HepG2 (cell line): ENCODE measurements around the gene CCNH. TPM values are rescaled to one million over a fixed set of nuclear protein-coding genes. Genes with fewer than 3 reads are reported as not detected.
A peak's percentile ranks its signal among the peaks of the same experiment; 100 is the strongest.

Source experiments
- ASH2L ChIP-seq: fragments of 300-600, 200-600 bp; sonication (generic); IDR thresholded peaks from 2 replicates; pipeline ENCODE4 v1.7.0; 2017; ENCODE audit warnings: low read depth, mild to moderate bottlenecking, moderate library complexity, mixed read lengths, low read length; ENCODE audit not compliant: insufficient read length
- HNF4A ChIP-seq: sonication (generic); formaldehyde crosslinking; IDR thresholded peaks from 2 replicates; pipeline ENCODE4 v1.4.0; 2020; ENCODE audit warnings: missing genetic modification reagents
- HNRNPK ChIP-seq: fragments of 200-400 bp; formaldehyde crosslinking; IDR thresholded peaks from 2 replicates; pipeline ENCODE4 v1.6.1; 2018; ENCODE audit warnings: low read length, low read depth, moderate library complexity, mild to moderate bottlenecking; ENCODE audit not compliant: poor library complexity, severe bottlenecking
- MAZ ChIP-seq, 2 experiments: sonication (generic) in 1 of 2; formaldehyde crosslinking in 1 of 2; IDR thresholded peaks; 2 replicates each; pipeline versions ENCODE4 v1.5.0 to v1.6.1; 2012 to 2020; ENCODE audit warnings: low read depth in 2 of 2, mild to moderate bottlenecking in 2 of 2, borderline replicate concordance in 1 of 2, improper control_type of control experiment in 1 of 2, low read length in 1 of 2, missing genetic modification reagents in 1 of 2, moderate library complexity in 1 of 2
- MED8 ChIP-seq: sonication (generic); formaldehyde crosslinking; IDR thresholded peaks from 2 replicates; pipeline ENCODE4 v1.8.1; 2023; ENCODE audit warnings: mild to moderate bottlenecking, missing genetic modification reagents; ENCODE audit not compliant: insufficient replicate concordance
- MTF1 ChIP-seq: sonication (generic); formaldehyde crosslinking; IDR thresholded peaks from 2 replicates; pipeline ENCODE4 v1.5.0; 2020; ENCODE audit warnings: missing genetic modification reagents
- MXD4 ChIP-seq: IDR thresholded peaks from 2 replicates; pipeline ENCODE4 v1.6.1; 2016; ENCODE audit warnings: mild to moderate bottlenecking, missing biosample characterization, missing genetic modification reagents
- NCOR1 ChIP-seq: fragments of 200-600 bp; sonication (generic); IDR thresholded peaks from 2 replicates; pipeline ENCODE4 v1.7.0; 2017; ENCODE audit warnings: antibody characterized with exemption, low read length, borderline replicate concordance
- NFYC ChIP-seq: IDR thresholded peaks from 2 replicates; pipeline ENCODE4 v1.6.1; 2016; ENCODE audit warnings: missing genetic modification reagents, missing compliant biosample characterization
- SP4 ChIP-seq: sonication (generic); formaldehyde crosslinking; IDR thresholded peaks from 2 replicates; pipeline ENCODE4 v1.8.1; 2023; ENCODE audit warnings: mild to moderate bottlenecking, missing genetic modification reagents
- SP5 ChIP-seq: IDR thresholded peaks from 2 replicates; pipeline ENCODE4 v1.6.1; 2016; ENCODE audit warnings: low read depth, borderline replicate concordance
- ZMYM3 ChIP-seq: sonication (generic); formaldehyde crosslinking; IDR thresholded peaks from 2 replicates; pipeline ENCODE4 v1.5.1; 2020; ENCODE audit warnings: mild to moderate bottlenecking, missing genetic modification reagents
- ZNF207 ChIP-seq: fragments of 450-650 bp; IDR thresholded peaks from 2 replicates; pipeline ENCODE4 v1.6.1; 2016; ENCODE audit warnings: antibody characterized with exemption, borderline replicate concordance
- ZNF326 ChIP-seq: sonication (generic); formaldehyde crosslinking; IDR thresholded peaks from 2 replicates; pipeline ENCODE4 v1.4.0; 2020; ENCODE audit warnings: missing genetic modification reagents, borderline replicate concordance
- ZNF337 ChIP-seq: sonication (generic); formaldehyde crosslinking; IDR thresholded peaks from 2 replicates; pipeline ENCODE4 v1.5.1; 2020; ENCODE audit warnings: missing genetic modification reagents, low read depth, mild to moderate bottlenecking, borderline replicate concordance
- ZNF703 ChIP-seq: sonication (generic); formaldehyde crosslinking; IDR thresholded peaks from 2 replicates; pipeline ENCODE4 v1.5.1; 2020; ENCODE audit warnings: missing genetic modification reagents, mild to moderate bottlenecking, moderate library complexity, borderline replicate concordance
- ZNF761 ChIP-seq: sonication (generic); formaldehyde crosslinking; conservative IDR thresholded peaks from 2 replicates; pipeline ENCODE4 v1.4.0; 2020; ENCODE audit warnings: mild to moderate bottlenecking, missing genetic modification reagents
- ZNF883 ChIP-seq: sonication (generic); formaldehyde crosslinking; IDR thresholded peaks from 2 replicates; pipeline ENCODE4 v1.5.1; 2020; ENCODE audit warnings: mild to moderate bottlenecking, missing genetic modification reagents; ENCODE audit errors: not compliant biosample characterization
- polyA plus RNA-seq, 8 experiments: library from polyadenylated mRNA; depleted of rRNA in 3 of 8; stranded (reverse) in 7 of 8; unstranded in 1 of 8; fragments of >200 nt; fragmentation: Illumina TruSeq in 4 of 8; extraction: Trizol in 4 of 8; gene quantifications; 2 replicates each; pipeline versions ENCODE4 v1.2.1 to v1.2.3, GENCODE V29; 2011 to 2016; ENCODE audit warnings: low read depth in 4 of 8, missing spikeins in 1 of 8, mixed read lengths in 1 of 8; ENCODE audit not compliant: insufficient read depth in 1 of 8
- total RNA-seq, 5 experiments: library from RNA; depleted of rRNA; stranded (reverse); fragments of >200 nt; fragmentation: Illumina TruSeq; extraction: Trizol; gene quantifications; 2 replicates each; pipeline ENCODE4 v1.2.3, GENCODE V29; 2016; ENCODE audit warnings: low read depth in 1 of 5
- TF ChIP-seq, protein P1 (sequence below): IDR thresholded peaks from 2 replicates; pipeline ENCODE4 v1.6.1; 2016; ENCODE audit warnings: low read depth, control low read depth
- TF ChIP-seq, protein P2 (sequence below): IDR thresholded peaks from 2 replicates; pipeline ENCODE4 v1.6.1; 2016; ENCODE audit warnings: missing genetic modification reagents, missing compliant biosample characterization
- TF ChIP-seq, protein P3 (sequence below): sonication (generic); formaldehyde crosslinking; IDR thresholded peaks from 2 replicates; pipeline ENCODE4 v1.8.0; 2022; ENCODE audit warnings: mild to moderate bottlenecking, missing genetic modification reagents, moderate library complexity
- TF ChIP-seq, protein P4 (sequence below): sonication (generic); formaldehyde crosslinking; IDR thresholded peaks from 2 replicates; pipeline ENCODE4 v1.4.0; 2020; ENCODE audit warnings: missing genetic modification reagents, borderline replicate concordance
- TF ChIP-seq, protein P5 (sequence below): sonication (generic); formaldehyde crosslinking; IDR thresholded peaks from 2 replicates; pipeline ENCODE4 v1.4.0; 2020; ENCODE audit warnings: missing genetic modification reagents, low read depth, mild to moderate bottlenecking, borderline replicate concordance

Gene CCNH
- total and polyA plus RNA-seq, 2 of the 13 experiments (the other 11 are each of a cell fraction or from before 2014, with no cell fraction given) = 42.5 to 94.3 TPM

DNA sequence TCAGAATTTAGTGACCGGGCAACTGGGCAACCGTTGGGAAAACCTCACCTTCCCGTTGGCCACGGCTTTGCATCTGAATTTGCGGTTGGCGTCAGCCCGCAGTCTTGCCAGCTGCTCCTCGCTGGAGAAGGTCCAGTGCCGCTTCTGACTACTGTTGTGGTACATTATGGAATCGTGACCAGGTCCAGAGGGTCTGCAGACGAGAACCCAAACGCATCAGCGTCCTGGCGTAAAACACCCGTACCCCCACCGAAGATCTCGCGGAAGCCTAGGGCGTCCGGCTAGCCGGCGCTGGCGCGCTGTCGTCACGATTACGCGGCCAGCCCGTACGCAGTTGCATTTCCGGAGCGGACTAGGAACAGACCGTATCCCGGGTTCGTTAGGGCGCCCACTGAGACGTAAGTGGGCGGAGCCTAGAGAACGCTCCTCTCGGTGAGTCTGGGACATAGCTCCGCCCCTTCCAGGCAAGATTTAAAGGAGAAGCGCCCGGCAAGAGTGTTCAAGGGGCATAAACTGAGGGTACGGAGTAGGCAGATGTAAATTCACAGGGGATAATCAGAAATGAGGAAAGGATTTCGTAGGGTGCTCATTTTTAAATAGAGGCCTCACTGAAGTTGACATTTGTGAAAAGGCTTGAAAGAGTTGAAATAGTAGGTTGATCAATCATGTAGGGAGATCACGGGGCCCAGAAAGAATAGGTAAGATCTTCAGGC lies at the start of gene CCNH (continued):
- TF ChIP-seq SP4 (CRISPR knock-in tag) = peak; percentile 93
- no peak for TF ChIP-seq ZNF207
- TF ChIP-seq HNRNPK = no peak
- peak; percentile 68 for TF ChIP-seq ZNF883 (CRISPR knock-in tag)
- TF ChIP-seq, protein P1, sequence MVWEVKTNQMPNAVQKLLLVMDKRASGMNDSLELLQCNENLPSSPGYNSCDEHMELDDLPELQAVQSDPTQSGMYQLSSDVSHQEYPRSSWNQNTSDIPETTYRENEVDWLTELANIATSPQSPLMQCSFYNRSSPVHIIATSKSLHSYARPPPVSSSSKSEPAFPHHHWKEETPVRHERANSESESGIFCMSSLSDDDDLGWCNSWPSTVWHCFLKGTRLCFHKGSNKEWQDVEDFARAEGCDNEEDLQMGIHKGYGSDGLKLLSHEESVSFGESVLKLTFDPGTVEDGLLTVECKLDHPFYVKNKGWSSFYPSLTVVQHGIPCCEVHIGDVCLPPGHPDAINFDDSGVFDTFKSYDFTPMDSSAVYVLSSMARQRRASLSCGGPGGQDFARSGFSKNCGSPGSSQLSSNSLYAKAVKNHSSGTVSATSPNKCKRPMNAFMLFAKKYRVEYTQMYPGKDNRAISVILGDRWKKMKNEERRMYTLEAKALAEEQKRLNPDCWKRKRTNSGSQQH = peak; percentile 72
- TF ChIP-seq SP5 (CRISPR knock-in tag) = peak; percentile 17; the same call in 1 of the 2 replicates
- TF ChIP-seq NFYC (CRISPR knock-in tag) = peak; percentile 63
- no peak for TF ChIP-seq MTF1 (CRISPR knock-in tag)
- no peak for TF ChIP-seq ZNF703
- no peak for TF ChIP-seq ZNF337 (CRISPR knock-in tag)
- TF ChIP-seq ZMYM3 = 0 out of 2 replicates have a peak, but pooled peaks have one; percentile 13
- no peak for TF ChIP-seq ZNF761 (CRISPR knock-in tag)
- TF ChIP-seq, protein P2, sequence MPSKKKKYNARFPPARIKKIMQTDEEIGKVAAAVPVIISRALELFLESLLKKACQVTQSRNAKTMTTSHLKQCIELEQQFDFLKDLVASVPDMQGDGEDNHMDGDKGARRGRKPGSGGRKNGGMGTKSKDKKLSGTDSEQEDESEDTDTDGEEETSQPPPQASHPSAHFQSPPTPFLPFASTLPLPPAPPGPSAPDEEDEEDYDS (CRISPR knock-in tag) = peak; percentile 92
- TF ChIP-seq, protein P3, sequence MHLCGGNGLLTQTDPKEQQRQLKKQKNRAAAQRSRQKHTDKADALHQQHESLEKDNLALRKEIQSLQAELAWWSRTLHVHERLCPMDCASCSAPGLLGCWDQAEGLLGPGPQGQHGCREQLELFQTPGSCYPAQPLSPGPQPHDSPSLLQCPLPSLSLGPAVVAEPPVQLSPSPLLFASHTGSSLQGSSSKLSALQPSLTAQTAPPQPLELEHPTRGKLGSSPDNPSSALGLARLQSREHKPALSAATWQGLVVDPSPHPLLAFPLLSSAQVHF (CRISPR knock-in tag) = no peak
- TF ChIP-seq HNF4A = peak; percentile 43
- TF ChIP-seq NCOR1 = no peak
- TF ChIP-seq ZNF326 (CRISPR knock-in tag) = no peak
- no peak for TF ChIP-seq MAZ (IDR thresholded peaks at IDR 0.05; ENCODE audit: borderline replicate concordance, low read depth, low read length)
- no peak for TF ChIP-seq MAZ (CRISPR knock-in tag; IDR thresholded peaks at IDR 0.05; ENCODE audit: low read depth)
- TF ChIP-seq, protein P4, sequence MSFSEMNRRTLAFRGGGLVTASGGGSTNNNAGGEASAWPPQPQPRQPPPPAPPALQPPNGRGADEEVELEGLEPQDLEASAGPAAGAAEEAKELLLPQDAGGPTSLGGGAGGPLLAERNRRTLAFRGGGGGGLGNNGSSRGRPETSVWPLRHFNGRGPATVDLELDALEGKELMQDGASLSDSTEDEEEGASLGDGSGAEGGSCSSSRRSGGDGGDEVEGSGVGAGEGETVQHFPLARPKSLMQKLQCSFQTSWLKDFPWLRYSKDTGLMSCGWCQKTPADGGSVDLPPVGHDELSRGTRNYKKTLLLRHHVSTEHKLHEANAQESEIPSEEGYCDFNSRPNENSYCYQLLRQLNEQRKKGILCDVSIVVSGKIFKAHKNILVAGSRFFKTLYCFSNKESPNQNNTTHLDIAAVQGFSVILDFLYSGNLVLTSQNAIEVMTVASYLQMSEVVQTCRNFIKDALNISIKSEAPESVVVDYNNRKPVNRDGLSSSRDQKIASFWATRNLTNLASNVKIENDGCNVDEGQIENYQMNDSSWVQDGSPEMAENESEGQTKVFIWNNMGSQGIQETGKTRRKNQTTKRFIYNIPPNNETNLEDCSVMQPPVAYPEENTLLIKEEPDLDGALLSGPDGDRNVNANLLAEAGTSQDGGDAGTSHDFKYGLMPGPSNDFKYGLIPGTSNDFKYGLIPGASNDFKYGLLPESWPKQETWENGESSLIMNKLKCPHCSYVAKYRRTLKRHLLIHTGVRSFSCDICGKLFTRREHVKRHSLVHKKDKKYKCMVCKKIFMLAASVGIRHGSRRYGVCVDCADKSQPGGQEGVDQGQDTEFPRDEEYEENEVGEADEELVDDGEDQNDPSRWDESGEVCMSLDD (CRISPR knock-in tag) = 0 out of 2 replicates have a peak, but pooled peaks have one; percentile 23
- TF ChIP-seq MED8 (CRISPR knock-in tag) = no peak
- TF ChIP-seq, protein P5, sequence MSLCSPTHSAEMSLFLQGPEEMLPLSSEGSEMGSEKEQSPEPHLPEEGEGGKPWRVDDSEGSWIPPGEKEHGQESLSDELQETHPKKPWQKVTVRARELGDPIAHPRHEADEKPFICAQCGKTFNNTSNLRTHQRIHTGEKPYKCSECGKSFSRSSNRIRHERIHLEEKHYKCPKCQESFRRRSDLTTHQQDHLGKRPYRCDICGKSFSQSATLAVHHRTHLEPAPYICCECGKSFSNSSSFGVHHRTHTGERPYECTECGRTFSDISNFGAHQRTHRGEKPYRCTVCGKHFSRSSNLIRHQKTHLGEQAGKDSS = peak; percentile 73; the same call in 1 of the 2 replicates
- TF ChIP-seq ASH2L = peak; percentile 87
- TF ChIP-seq MXD4 (CRISPR knock-in tag) = no peak; the same call in 1 of the 2 replicates
